Hindlimb muscle (tissue), 1 donor: Measurements from ENCODE around the gene AGFG1. TPM values are rescaled to one million over a fixed set of nuclear protein-coding genes. Genes with fewer than 3 reads are reported as not detected.

Experiments used
- DNase-seq: peaks from one replicate; pipeline ENCODE4 v3.0.0-alpha.2; 2013
- polyA plus RNA-seq: library from polyadenylated mRNA; unstranded; fragments of 120-200 nt; gene quantifications from one replicate; pipeline ENCODE4 v1.2.1, GENCODE V29; 2013; ENCODE audit not compliant: insufficient read length

AGFG1 gene
- 50.0 TPM for polyA plus RNA-seq

DNA sequence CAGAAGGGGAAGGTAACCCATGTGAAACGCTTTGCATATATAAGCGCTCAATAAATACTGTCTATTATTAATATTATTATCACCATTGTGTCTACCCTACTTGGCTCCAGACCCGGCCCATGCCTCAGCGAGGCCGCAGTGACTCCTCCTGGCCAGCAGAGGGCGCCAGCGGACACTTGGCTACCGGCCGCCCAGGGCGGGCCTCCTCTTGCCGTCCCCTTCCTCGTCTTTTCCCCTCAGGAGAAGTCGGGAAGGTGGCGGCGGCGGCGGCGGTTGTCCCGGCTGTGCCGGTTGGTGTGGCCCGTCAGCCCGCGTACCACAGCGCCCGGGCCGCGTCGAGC, at the start of gene AGFG1:
TSS of gene AGFG1 (plus strand) at position 233 of the 341 bp plus-strand sequence. CDS start 266 bp downstream, outside the sequence.
- DNase-seq: peak; percentile 81

DNA sequence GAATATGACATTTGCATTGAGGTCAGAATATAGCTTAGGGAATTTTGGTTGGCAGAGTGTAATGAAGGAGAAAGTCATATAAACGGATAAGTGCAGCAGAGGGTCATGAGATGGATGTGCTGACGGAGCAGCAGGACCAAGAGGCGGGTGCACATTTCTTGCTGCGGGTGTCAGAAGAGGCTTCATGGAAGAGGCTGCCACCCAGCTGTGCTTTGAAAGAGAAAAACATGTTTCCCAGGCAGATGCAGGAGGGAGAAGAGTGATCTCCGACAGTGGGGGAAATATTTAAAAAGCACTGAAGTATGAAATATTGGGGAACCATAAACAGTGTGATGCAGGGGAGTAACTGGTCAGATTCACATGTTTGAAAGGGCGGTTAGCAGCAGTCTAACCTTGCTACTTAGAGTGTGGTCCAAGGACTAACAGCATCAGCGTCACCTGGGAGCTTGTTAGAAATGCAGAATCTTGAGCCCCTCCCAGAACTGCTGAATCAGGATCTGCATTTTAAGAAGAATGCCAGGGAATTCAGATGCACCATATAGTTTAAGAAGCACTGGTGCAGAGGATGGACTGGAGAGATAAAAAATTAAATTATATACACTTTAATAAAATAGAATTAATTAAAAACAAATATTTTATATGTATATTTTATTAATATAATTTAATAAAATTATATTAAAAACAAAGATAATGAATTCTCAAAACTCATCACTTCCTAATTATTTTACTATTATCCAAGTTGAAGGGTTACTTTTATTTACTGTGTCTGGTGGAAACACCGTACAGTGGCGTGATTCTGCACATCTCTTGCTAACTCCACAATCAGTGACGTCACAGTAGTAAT, 48.1 kb upstream of the AGFG1 start:
- no peak for DNase-seq

DNA sequence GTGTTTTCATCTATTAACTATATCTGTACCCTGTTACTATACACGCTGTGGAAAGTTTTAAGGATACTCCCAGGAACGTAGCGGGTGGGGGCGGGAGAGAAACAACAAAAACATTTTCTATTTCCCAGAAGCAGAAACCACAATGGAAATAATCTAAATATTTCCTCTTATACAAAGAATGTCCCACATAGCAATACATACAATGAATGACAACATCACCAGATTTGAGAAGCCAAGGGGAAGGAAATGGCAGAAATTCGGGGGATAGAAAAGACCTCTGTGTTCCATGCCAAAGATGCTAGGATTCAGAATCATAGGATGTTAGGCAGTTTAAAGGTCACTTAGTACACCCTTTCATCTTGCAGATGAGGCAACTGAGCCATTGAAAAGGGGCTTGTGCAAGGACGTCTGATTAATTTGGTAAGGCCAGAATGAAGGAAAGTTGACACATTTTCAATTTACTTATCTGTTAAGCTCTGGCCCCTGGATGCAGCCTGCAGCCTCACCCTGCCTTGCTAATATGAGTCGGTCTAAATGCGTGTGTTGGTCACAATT, 43.1 kb upstream of the AGFG1 start:
- DNase-seq: no peak

- DNase-seq: no peak
These were observed 41.3 kb upstream of the AGFG1 start for GRCh38 chr2:227430639-227431038.

DNA sequence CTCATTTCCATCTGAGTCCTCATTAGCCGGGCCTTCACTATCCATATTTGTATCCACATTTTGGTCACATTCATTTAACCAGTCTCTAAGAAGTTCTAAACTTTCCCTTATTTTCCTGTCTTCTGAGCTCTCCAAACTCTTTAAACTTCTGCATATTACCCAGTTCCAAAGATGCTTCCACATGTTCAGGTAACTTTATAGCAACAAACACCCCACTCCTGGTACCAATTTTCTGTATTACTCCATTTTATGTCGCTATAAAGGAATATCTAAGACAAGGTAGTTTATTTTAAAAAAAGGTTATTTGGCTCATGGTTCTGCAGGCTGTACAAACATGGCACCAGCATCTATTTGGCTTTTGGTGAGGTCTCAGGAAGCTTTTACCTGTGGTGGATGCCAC, 38.8 kb upstream of the AGFG1 start:
- no peak for DNase-seq

DNA sequence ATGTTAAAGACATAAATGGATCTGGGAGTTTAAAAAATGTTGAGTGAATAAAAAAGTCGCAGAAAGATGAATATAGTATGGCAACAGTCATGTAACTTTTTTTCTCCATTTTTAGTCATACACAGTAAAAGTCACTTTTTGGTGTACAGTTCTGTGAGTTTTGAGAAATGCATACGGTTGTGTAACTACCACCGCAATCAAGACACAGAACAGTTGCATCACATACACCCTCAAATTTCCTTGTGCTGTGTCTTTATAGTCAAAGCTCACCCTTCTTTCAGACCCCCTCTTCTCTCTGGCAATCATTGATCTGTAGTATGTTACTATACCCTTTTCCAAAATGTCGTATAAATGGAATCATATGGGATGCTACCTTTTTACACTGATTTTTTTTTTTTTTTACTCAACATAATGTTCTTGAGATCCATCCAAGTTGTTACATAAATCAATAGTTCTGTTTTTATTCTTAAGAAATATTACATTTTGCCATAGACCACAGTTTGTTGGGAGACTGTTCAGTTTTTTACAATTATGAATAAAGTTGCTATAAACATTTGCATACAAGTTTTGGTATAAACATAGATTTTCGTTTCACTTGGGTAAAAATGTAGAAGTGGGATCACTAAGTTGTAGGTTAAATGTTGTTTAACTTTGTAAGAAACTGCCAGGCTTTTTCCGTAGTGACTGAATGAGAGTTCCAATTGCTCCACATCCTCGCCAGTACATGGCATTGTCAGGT, 35.4 kb upstream of the AGFG1 start:
- DNase-seq: no peak

DNA sequence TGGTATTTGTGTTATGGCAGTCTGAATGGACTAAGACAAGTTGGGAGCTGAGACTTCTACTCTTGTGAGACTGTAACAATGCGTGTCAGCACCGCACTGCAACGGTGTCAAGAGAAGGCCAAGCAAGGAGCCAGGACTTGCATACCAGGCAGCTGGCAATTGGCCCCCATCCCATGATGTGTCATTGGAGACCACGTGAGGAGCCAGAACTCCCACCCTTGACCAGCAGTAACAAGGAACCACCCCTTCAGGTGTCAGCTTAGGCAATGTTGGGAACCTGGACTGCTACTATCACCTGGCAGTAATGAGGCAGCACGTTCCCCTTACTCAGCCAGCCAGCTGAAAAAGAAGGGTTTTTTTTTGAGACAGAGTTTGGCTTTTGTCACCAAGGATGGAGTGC, 32.7 kb upstream of the AGFG1 start:
- no peak for DNase-seq

DNA sequence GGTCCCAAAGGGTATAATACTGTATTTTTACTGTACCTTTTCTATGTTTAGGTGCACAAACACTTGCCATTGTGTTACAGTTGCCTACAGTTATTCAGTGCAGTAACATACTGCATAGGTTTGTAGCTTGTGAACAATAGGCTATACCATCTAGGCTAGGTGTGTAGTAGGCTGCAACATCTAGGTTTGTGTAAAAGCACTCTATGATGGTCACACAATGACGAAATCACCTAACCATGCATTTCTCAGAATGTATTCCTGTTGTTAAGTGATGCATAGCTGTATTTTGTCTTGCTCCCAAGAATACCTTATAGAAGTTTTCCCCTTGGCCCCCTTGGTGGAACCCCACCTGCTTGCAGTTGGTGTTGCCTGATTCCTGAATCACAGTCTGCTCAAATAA, 29.3 kb upstream of the AGFG1 start:
- no peak for DNase-seq

- no peak for DNase-seq
These were observed 27.9 kb upstream of the AGFG1 start for GRCh38 chr2:227443889-227444568.

DNA sequence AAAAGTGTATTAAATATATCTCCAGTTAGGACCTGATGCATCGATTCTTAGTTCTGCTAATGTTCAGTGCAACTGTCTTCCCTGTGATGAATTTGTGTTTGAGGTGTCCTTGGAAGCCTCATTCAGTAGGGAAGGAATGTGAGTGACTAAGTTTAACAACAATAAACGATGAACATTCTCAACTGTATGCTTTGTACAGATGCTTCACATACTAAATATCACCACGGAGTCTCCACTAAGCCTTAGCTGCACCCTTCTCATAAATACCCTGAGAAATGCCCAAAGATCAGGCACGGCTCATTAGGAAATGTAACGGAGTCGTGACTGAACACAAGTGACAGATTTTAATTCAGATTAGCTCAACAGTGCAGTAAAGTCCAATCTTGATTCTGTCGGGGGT, 24.4 kb upstream of the AGFG1 start:
- DNase-seq: no peak

- DNase-seq: no peak
These were observed 21.6 kb upstream of the AGFG1 start for GRCh38 chr2:227450311-227450841.

GRCh38 chr2:227450926-227451654, 20.9 kb upstream of the AGFG1 start:
- no peak for DNase-seq

GRCh38 chr2:227451655-227451992, 20.3 kb upstream of the AGFG1 start:
- no peak for DNase-seq

GRCh38 chr2:227453810-227454209, 18.1 kb upstream of the AGFG1 start:
- no peak for DNase-seq

DNA sequence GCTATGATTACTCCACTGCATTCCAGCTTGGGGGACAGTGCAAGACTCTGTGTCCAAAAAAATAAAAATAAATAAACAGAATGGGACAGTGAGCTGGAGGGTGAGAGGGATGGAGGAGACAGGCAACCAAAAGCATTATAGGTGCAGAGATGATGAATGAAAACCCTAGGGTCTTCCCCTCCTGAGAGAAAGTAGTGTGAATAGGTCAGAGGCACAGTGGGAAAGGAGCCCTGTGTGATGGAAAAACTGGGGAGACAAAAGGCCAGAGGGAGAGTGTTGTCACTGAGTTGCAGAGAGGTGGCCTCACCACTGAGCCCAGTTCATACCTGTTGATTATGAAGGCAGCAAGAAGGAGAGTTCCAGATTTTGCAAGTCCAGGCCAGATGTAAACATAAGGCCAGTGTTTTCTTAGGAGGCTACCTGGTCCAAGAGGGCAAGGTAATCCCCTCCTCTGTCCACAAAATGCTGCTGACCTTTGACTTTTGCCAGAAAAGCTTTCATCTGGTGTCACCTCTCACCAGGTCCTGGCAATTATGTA, 17.6 kb upstream of the AGFG1 start:
- DNase-seq: no peak

- DNase-seq: no peak
These were observed 16.8 kb upstream of the AGFG1 start for GRCh38 chr2:227455200-227455599.

DNA sequence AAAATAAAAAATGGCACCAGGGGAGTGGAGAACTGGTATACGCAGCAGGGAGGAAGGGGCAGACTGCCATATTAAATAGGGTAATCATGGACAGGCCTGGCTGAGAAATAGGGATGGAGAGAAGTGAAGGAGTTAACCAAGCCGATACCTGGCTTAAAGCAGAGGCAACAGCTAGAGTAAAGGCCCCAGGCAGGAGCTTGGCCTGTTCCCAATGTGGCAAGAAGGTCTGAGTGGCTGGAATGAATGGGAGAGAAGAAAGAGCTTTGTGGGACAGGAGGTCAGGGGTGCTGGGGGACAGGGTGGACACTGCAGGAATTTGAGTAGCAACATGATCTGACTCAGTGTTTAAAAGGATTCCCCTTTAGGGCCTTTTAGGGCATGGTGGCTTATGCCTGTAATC, 15.9 kb upstream of the AGFG1 start:
- DNase-seq: no peak

- no peak for DNase-seq
These were observed 15.2 kb upstream of the AGFG1 start for GRCh38 chr2:227456772-227457171.

DNA sequence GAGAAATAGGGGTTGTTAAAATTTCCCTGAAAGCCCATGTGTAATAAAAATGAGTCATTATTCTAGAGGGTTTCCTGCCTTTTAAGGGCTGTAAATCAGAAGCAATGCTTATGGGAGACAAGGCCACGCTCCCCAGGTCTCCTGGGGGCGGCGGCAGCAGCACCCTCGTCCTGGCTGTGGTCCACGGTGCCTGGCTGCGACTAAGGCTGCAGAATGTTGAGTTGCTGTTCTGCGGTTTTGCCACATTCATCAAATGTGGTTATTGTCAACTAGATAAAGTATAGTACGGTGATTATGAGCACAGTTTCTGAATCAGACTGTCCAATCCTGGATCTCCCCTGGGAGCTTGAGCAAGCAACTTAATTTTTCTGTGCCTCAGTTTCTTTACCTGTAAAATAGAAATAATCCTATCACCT, 11.9 kb upstream of the AGFG1 start:
- DNase-seq: no peak

- no peak for DNase-seq
These were observed 11.1 kb upstream of the AGFG1 start for GRCh38 chr2:227460833-227461232.

- no peak for DNase-seq
These were observed 10.0 kb upstream of the AGFG1 start for GRCh38 chr2:227461811-227462461.
